HEK293 (cell line): ENCODE measurements around the gene SFMBT2.

Experiments
- CTCF ChIA-PET: fragments of 350-600 bp; formaldehyde crosslinking; extraction: SDS; loops from one replicate; lab custom pipeline; 2021; ENCODE audit warnings: antibody characterized with exemption; lab: Yijun Ruan, JAX
- POLR2A ChIA-PET: fragments of 300-600 bp; formaldehyde crosslinking; extraction: SDS; loops from one replicate; lab custom pipeline; 2020; ENCODE audit warnings: antibody characterized with exemption, inconsistent platforms; lab: Yijun Ruan, JAX
- H3K27ac ChIP-seq: fragments of 200-500 bp; sonication (Bioruptor generic); 2 replicates; pipeline ENCODE4 v1.5.1; 2014; ENCODE audit warnings: low read depth, low read length, control low read depth, inconsistent platforms; ENCODE audit errors: extremely low read depth
- H3K36me3 ChIP-seq, 2 experiments: fragments of 200-500 bp in 1 of 2; sonication (Bioruptor generic) in 1 of 2; 1 replicate in 1 of 2; 2 replicates in 1 of 2; pipeline ENCODE4 v1.5.1; 2014 to 2017; ENCODE audit warnings: inconsistent platforms in 2 of 2, low read length in 2 of 2; ENCODE audit not compliant: control insufficient read depth in 2 of 2, insufficient read depth in 1 of 2
- H3K4me1 ChIP-seq: fragments of 200-500 bp; sonication (Bioruptor generic); 2 replicates; pipeline ENCODE4 v1.5.1; 2014; ENCODE audit warnings: mild to moderate bottlenecking, low read length, inconsistent platforms; ENCODE audit not compliant: control insufficient read depth, insufficient read depth
- H3K4me3 ChIP-seq: 2 replicates; pipeline ENCODE4 v1.5.1; 2011; ENCODE audit warnings: low read depth, mild to moderate bottlenecking, control low read depth, low read length, moderate library complexity
- H3K9me3 ChIP-seq: fragments of 200-500 bp; sonication (Bioruptor generic); 2 replicates; pipeline ENCODE4 v1.5.1; 2014; ENCODE audit warnings: low read depth, low read length, inconsistent platforms; ENCODE audit not compliant: control insufficient read depth, insufficient read depth
- GFI1B ChIP-seq: fragments of 450-650 bp; formaldehyde crosslinking; IDR thresholded peaks from 2 replicates; pipeline ENCODE4 v1.5.1; 2016; ENCODE audit warnings: missing biosample characterization, missing genetic modification characterization
- GLIS1 ChIP-seq: fragments of 450-650 bp; formaldehyde crosslinking; IDR thresholded peaks from 2 replicates; pipeline ENCODE4 v1.5.1; 2016; ENCODE audit warnings: missing biosample characterization, missing genetic modification characterization
- HOXC10 ChIP-seq: sonication (generic); formaldehyde crosslinking; IDR thresholded peaks from 2 replicates; pipeline ENCODE4 v1.8.1; 2023; ENCODE audit warnings: mild to moderate bottlenecking, missing genetic modification reagents
- KLF1 ChIP-seq: fragments of 450-650 bp; formaldehyde crosslinking; IDR thresholded peaks from 2 replicates; pipeline ENCODE4 v1.5.1; 2016; ENCODE audit warnings: missing biosample characterization, missing genetic modification characterization
- KLF8 ChIP-seq: fragments of 450-650 bp; formaldehyde crosslinking; IDR thresholded peaks from 2 replicates; pipeline ENCODE4 v1.5.1; 2016; ENCODE audit warnings: missing biosample characterization, missing genetic modification characterization
- ZBTB7A ChIP-seq: fragments of 450-650 bp; formaldehyde crosslinking; IDR thresholded peaks from 2 replicates; pipeline ENCODE4 v1.5.1; 2016; ENCODE audit warnings: low read depth, missing biosample characterization, missing genetic modification characterization
- ZEB2 ChIP-seq: fragments of 450-650 bp; formaldehyde crosslinking; IDR thresholded peaks from 2 replicates; pipeline ENCODE4 v1.5.1; 2016; ENCODE audit warnings: missing biosample characterization, missing genetic modification characterization
- ZFP41 ChIP-seq: fragments of 450-650 bp; formaldehyde crosslinking; IDR thresholded peaks from 2 replicates; pipeline ENCODE4 v1.5.1; 2016; ENCODE audit warnings: missing biosample characterization, missing genetic modification characterization, borderline replicate concordance
- ZNF121 ChIP-seq: fragments of 450-650 bp; formaldehyde crosslinking; IDR thresholded peaks from 2 replicates; pipeline ENCODE4 v1.5.1; 2016; ENCODE audit warnings: missing biosample characterization, missing genetic modification characterization
- ZNF184 ChIP-seq: fragments of 450-650 bp; IDR thresholded peaks from 2 replicates; pipeline ENCODE4 v1.5.1; 2018; ENCODE audit warnings: missing biosample characterization, mild to moderate bottlenecking, missing genetic modification characterization
- ZNF426 ChIP-seq: fragments of 450-650 bp; formaldehyde crosslinking; IDR thresholded peaks from 2 replicates; pipeline ENCODE4 v1.5.1; 2017; ENCODE audit warnings: missing biosample characterization, missing genetic modification characterization, mild to moderate bottlenecking, inconsistent platforms, moderate library complexity
- ZNF473 ChIP-seq: fragments of 450-650 bp; formaldehyde crosslinking; IDR thresholded peaks from 2 replicates; pipeline ENCODE4 v1.5.1; 2017; ENCODE audit warnings: missing biosample characterization, missing genetic modification characterization
- ZNF747 ChIP-seq: fragments of 450-650 bp; formaldehyde crosslinking; IDR thresholded peaks from 2 replicates; pipeline ENCODE4 v1.5.1; 2016; ENCODE audit warnings: missing biosample characterization, missing genetic modification characterization
- ZNF792 ChIP-seq: fragments of 450-650 bp; formaldehyde crosslinking; IDR thresholded peaks from 2 replicates; pipeline ENCODE4 v1.5.1; 2016; ENCODE audit warnings: missing biosample characterization, missing genetic modification characterization
- ZSCAN30 ChIP-seq: fragments of 450-650 bp; IDR thresholded peaks from 2 replicates; pipeline ENCODE4 v1.5.1; 2018; ENCODE audit warnings: missing biosample characterization, mild to moderate bottlenecking, missing genetic modification characterization, moderate library complexity
- TF ChIP-seq, protein P1 (sequence below): fragments of 450-650 bp; formaldehyde crosslinking; IDR thresholded peaks from 2 replicates; pipeline ENCODE4 v1.5.1; 2016; ENCODE audit warnings: missing biosample characterization, missing genetic modification characterization, borderline replicate concordance
- TF ChIP-seq, protein P2 (sequence below): fragments of 450-650 bp; formaldehyde crosslinking; IDR thresholded peaks from 2 replicates; pipeline ENCODE4 v1.5.1; 2017; ENCODE audit warnings: missing biosample characterization, missing genetic modification characterization
- TF ChIP-seq, protein P3 (sequence below): fragments of 450-650 bp; formaldehyde crosslinking; IDR thresholded peaks from 2 replicates; pipeline ENCODE4 v1.5.1; 2016; ENCODE audit warnings: missing biosample characterization, missing genetic modification characterization
- TF ChIP-seq, protein P4 (sequence below): fragments of 450-650 bp; formaldehyde crosslinking; IDR thresholded peaks from 2 replicates; pipeline ENCODE4 v1.5.1; 2016; ENCODE audit warnings: missing biosample characterization, missing genetic modification characterization

SFMBT2 gene

DNA sequence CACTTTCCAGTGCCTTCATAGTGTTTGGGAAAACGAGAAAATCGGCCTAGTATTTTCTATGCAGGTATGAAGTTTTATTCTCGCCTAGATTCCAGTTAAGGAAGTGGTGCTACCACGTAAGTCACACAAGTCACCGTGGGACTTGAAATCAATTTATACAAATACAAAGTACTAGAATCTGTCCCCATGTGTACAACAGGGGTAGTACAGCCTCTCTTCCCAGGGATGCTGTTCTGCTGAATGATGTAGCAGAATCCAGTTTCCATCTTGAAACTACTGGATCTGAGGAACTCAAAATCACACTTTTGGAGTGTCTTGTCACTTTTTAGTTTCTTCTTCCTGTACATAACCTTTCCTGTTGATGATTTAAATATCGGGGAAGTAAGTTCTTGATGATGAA, 129.4 kb downstream of the SFMBT2 start (continued):
- TF ChIP-seq, protein P1, sequence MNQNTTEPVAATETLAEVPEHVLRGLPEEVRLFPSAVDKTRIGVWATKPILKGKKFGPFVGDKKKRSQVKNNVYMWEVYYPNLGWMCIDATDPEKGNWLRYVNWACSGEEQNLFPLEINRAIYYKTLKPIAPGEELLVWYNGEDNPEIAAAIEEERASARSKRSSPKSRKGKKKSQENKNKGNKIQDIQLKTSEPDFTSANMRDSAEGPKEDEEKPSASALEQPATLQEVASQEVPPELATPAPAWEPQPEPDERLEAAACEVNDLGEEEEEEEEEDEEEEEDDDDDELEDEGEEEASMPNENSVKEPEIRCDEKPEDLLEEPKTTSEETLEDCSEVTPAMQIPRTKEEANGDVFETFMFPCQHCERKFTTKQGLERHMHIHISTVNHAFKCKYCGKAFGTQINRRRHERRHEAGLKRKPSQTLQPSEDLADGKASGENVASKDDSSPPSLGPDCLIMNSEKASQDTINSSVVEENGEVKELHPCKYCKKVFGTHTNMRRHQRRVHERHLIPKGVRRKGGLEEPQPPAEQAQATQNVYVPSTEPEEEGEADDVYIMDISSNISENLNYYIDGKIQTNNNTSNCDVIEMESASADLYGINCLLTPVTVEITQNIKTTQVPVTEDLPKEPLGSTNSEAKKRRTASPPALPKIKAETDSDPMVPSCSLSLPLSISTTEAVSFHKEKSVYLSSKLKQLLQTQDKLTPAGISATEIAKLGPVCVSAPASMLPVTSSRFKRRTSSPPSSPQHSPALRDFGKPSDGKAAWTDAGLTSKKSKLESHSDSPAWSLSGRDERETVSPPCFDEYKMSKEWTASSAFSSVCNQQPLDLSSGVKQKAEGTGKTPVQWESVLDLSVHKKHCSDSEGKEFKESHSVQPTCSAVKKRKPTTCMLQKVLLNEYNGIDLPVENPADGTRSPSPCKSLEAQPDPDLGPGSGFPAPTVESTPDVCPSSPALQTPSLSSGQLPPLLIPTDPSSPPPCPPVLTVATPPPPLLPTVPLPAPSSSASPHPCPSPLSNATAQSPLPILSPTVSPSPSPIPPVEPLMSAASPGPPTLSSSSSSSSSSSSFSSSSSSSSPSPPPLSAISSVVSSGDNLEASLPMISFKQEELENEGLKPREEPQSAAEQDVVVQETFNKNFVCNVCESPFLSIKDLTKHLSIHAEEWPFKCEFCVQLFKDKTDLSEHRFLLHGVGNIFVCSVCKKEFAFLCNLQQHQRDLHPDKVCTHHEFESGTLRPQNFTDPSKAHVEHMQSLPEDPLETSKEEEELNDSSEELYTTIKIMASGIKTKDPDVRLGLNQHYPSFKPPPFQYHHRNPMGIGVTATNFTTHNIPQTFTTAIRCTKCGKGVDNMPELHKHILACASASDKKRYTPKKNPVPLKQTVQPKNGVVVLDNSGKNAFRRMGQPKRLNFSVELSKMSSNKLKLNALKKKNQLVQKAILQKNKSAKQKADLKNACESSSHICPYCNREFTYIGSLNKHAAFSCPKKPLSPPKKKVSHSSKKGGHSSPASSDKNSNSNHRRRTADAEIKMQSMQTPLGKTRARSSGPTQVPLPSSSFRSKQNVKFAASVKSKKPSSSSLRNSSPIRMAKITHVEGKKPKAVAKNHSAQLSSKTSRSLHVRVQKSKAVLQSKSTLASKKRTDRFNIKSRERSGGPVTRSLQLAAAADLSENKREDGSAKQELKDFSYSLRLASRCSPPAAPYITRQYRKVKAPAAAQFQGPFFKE (tag by site-specific recombination), result no peak
- TF ChIP-seq, protein P2, sequence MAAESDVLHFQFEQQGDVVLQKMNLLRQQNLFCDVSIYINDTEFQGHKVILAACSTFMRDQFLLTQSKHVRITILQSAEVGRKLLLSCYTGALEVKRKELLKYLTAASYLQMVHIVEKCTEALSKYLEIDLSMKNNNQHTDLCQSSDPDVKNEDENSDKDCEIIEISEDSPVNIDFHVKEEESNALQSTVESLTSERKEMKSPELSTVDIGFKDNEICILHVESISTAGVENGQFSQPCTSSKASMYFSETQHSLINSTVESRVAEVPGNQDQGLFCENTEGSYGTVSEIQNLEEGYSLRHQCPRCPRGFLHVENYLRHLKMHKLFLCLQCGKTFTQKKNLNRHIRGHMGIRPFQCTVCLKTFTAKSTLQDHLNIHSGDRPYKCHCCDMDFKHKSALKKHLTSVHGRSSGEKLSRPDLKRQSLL (tag by site-specific recombination), result no peak
- TF ChIP-seq ZSCAN30 (tag by site-specific recombination) (no peak), ZBTB7A (tag by site-specific recombination) (no peak), ZNF473 (no peak), ZNF792 (no peak), GFI1B (tag by site-specific recombination) (no peak), HOXC10 (CRISPR knock-in tag) (no peak), ZNF184 (tag by site-specific recombination) (no peak), ZEB2 (tag by site-specific recombination) (no peak)

DNA sequence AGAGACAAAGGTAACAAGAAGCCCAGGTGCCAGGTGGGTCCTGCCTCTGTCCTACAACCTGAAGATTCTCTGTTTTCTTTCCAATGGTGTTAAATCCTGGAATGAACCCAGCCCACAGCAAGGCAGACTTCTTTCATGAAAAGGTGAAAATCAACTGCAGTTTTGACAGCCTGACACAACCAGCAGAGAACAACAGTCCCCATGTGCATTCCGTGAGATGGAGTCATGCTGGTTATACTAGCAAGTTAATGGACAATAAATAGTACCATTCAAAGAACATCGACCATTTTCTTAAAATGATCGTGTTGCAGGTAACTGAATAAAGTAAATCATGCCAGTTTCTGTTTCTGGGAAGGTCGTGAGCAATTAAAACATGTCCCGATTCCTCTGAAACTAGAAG, 131.5 kb downstream of the SFMBT2 start:
- no peak for TF ChIP-seq ZFP41 (tag by site-specific recombination)
- TF ChIP-seq KLF1 (tag by site-specific recombination), result no peak
- TF ChIP-seq GLIS1 (tag by site-specific recombination), result no peak
- no peak for TF ChIP-seq KLF8 (tag by site-specific recombination)
- TF ChIP-seq ZNF426 (tag by site-specific recombination), result no peak
- no peak for TF ChIP-seq ZNF121 (tag by site-specific recombination)
- TF ChIP-seq, protein P1 (tag by site-specific recombination), result no peak
- no peak for TF ChIP-seq ZNF747
- TF ChIP-seq, protein P3, sequence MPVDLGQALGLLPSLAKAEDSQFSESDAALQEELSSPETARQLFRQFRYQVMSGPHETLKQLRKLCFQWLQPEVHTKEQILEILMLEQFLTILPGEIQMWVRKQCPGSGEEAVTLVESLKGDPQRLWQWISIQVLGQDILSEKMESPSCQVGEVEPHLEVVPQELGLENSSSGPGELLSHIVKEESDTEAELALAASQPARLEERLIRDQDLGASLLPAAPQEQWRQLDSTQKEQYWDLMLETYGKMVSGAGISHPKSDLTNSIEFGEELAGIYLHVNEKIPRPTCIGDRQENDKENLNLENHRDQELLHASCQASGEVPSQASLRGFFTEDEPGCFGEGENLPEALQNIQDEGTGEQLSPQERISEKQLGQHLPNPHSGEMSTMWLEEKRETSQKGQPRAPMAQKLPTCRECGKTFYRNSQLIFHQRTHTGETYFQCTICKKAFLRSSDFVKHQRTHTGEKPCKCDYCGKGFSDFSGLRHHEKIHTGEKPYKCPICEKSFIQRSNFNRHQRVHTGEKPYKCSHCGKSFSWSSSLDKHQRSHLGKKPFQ (tag by site-specific recombination), result no peak
- TF ChIP-seq, protein P4, sequence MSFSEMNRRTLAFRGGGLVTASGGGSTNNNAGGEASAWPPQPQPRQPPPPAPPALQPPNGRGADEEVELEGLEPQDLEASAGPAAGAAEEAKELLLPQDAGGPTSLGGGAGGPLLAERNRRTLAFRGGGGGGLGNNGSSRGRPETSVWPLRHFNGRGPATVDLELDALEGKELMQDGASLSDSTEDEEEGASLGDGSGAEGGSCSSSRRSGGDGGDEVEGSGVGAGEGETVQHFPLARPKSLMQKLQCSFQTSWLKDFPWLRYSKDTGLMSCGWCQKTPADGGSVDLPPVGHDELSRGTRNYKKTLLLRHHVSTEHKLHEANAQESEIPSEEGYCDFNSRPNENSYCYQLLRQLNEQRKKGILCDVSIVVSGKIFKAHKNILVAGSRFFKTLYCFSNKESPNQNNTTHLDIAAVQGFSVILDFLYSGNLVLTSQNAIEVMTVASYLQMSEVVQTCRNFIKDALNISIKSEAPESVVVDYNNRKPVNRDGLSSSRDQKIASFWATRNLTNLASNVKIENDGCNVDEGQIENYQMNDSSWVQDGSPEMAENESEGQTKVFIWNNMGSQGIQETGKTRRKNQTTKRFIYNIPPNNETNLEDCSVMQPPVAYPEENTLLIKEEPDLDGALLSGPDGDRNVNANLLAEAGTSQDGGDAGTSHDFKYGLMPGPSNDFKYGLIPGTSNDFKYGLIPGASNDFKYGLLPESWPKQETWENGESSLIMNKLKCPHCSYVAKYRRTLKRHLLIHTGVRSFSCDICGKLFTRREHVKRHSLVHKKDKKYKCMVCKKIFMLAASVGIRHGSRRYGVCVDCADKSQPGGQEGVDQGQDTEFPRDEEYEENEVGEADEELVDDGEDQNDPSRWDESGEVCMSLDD, result no peak
- TF ChIP-seq, all 188 proteins: peak for 0
- peaks cover 6 to 11% of the 10 kb centered on the region in 2 experiments; a peak in 1 of 3 replicates for H3K36me3 ChIP-seq
- POLR2A ChIA-PET, result no interaction called here
- H3K27ac ChIP-seq, result no peak overlapping the region
- H3K4me1 ChIP-seq, result peaks cover 4% of the 10 kb centered on the region; the same call in 1 of the 2 replicates
- H3K9me3 ChIP-seq, result no peaks in the 10 kb centered on the region
- CTCF ChIA-PET, result interaction anchor here (0.6 kb wide), 1 partner anchor 27 kb away, joined by 3 read pairs; no protein-coding TSS in a partner anchor
- H3K4me3 ChIP-seq, result no peak overlapping the region
